ENCODE data around the gene LCN9. TPM values are rescaled to one million over a fixed set of nuclear protein-coding genes. Genes with fewer than 3 reads are reported as not detected.
"Not testable (repeated sequence)": the region's sequence is repeated elsewhere in the genome, so short reads cannot be mapped to it uniquely, and the experiment has no call there.

The LCN9 gene, protein sequence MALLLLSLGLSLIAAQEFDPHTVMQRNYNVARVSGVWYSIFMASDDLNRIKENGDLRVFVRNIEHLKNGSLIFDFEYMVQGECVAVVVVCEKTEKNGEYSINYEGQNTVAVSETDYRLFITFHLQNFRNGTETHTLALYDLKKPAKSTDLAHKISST
- not detected for total RNA-seq

DNA sequence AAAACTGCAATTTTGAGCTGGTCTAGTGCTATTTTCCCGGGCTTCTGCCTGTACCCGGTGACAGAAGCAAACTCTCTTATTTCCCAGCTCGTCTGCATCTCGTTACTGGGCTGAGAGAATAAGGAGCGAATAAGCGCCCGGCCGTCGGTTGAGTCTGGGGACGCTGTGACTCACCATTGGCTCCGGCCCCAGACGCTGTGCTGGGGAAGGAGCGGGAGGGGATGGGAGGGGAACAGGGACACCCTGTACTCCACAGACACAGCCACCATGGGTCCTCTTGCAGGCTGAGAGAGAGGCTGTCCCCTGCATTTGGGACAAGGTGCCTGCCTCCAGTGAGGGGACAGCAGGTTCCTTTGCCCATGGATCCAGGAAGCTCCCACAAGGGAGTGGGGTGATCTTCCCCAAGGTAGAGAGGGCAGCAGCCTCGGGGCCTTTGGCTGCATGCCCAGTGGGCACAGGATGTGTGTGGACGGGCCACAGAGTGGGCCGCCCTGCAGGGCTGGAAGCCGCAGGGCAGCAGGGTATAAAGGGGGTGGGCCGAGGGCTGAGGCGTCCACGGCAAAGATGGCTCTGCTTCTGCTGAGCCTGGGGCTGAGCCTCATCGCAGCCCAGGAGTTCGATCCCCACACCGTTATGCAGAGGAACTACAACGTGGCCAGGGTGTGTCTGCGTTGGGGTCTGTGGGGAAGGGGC, at the start of gene LCN9:
Gene LCN9 (plus strand): TSS at position 552 of the 693 bp plus-strand sequence. CDS start 13 bp downstream, at position 565.
- no peak for DNase-seq

DNA sequence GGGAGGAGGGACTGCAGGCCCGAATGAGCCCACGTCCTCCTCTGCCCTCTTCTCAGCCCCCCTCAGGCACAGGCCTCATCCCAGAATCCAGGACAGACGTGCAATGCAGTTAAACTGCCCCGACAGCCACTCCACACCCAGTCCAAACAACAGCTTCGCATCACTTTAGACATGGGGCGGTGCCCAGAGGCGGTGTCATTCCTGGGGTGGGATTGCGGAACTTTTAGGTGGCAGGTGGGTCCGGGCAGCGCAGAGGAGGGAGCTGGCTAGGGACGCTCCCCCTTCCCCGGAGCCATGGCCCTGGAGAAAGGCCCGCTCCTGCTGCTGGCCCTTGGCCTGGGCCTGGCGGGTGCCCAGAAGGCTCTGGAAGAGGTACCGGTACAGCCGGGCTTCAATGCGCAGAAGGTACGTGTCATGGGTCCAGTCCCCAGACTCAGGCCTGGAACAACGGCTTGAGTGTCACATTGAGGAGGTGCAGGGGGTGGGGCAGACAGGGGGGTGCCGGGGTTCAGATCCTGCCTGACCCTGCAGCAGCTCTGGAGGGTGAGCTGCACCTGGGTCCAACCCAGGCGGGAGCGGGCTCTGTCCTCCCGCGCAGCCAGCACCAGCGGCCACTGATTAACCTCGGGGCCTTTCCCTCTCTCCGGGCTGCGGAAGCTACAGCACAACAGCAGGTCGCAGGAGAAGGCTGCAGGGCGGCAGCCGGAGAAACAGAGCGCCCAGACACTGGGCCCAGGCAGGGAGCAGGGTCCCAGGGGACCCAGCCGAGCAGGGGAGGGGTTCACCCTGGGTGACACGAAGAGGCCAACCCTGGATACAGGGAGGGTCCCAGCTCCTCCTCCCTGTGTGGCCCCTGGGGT, 48.9 kb upstream of the LCN9 start:
- DNase-seq: no peak

DNA sequence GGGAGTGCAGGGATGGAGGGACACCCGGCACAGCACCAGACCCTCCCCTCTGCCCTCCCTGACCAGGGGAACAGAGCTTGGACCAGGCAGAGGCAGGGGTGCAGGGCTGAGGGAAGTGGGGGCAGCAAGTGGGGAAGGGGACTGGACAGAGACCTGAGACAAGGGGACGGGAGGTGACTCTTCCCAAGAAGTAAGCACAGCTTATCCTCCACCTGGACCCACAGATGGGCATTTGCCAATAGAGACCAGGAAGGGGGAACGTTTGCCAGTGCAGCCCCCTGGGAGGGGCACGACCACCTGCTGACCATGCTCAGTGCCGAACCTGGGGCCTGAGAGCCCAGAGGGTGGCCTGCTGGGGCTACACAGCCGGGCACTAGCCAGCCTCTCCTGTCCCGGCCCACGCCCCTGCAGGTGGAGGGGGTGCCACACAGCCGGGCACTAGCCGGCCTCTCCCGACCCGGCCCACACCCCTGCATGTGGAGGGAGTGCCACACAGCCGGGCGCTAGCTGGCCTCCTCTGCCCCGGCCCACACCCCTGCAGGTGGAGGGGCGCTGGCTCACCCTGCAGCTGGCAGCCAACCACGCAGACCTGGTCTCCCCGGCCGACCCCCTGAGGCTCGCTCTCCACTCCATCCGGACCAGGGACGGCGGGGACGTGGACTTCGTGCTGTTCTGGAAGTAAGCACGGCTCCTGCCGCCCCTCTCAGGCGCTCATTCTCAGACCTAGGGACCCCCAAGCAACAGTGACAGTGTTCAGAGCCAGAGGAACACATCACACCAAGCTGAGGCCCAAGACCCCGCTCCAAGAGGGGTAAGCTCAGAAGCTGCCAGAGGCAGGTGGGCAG, 48.1 kb upstream of the LCN9 start:
- DNase-seq: no peak

DNA sequence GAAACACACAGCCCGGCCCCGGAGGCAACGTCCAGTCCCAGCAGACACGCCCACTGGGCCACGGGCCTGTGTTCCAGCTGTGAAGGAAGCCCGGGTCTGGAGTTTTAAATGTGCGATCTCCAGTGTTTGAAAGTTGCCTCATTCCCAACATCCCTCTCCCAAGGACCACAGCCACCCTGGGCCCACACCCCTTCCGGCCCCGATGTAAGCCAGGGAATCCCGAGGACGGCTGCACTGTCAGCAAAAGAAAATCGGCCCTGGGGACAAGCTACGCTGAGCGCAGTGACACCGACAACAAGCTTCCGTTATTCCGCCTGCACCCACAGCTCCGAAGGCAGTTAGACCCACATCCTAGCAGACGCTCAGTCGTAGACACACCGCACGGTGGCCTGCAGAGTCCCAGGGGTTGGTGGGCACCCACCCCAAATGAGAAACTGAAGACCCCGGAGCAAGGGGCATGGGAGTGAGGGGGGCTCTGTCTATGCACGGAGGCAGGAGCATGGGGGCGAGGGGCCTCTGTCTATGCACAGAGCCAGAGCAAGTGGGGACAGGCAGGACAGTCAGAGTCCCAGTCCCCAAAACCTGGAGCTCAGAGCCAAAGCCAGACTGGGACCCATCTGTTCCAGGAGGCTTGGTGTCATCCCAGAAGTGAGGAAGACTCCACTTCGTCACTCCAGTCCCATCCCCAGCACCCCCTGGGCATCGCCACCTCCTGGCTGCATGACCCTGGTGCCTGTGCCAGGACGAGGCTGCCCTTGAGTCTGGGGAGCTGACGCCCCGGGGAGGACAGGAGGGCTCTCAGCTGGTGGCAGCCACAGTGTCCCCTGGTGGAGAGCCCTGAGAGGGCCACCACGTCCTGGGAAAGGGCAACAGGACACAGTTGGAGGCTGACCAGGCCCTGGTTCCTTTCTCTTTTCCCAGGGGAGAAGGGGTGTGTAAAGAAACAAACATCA, 47.2 kb upstream of the LCN9 start:
- no peak for DNase-seq

DNA sequence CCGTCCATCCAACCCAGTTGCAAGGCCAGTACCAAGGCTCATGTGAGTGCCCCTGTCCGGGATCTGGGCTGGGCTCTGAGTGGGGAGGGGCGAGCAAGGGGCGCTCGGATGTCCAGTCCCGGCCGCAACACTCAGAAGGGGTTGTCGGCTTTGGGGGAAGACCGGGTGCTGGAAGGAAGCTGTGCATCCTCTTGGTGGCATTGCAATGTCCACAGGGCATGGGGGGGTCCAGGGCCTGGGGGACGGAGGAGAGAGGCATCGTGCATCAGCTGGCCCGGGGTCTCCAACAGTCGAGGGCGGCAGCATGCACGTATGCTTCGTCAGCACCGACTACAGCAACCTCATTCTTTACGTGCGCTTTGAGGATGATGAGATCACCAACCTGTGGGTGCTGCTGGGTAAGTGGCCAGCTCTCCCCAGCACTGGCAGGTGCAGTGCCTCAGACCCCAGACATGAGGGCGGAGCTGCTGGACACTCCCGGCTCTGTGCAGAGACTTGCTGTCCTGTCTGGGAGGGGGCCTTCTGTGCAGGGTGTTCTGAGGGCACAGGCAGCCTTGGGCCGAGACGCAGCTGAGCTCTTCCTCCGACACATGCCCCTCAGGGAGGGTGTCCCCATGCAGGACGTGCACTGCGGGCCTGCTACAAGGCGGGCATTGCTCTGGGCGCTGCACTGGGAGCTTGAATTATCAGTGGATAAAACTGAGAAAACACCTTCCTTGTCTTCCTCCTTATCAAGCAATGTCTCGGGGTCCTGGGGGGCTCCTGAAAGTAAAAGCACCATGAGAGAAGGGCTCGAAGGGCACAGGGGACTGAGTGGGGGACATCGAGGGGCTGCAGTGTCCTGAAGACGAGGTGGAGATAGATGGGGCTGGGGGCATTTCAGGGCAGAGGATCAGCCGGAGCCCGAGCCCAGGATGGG, 46.2 kb upstream of the LCN9 start:
- DNase-seq: no peak

DNA sequence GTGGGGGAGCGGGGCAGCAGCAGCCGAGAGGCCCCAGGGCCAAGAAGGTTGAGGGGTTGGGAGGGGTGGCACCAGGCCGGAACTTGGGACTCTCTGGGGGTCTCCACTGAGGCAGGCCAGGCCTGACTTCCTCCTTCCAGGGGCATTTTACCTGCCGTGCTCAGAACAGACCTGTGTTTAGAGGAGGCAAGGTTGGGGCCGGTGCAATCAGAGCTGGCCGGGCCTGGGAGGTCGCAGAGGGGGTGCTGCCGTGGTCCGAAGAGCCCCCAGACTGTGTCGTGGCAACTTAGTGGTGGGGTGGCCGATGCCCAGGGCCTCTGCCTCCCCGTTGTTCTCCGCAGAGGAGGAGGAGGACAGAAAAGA, 45.6 kb upstream of the LCN9 start:
- DNase-seq: no peak

DNA sequence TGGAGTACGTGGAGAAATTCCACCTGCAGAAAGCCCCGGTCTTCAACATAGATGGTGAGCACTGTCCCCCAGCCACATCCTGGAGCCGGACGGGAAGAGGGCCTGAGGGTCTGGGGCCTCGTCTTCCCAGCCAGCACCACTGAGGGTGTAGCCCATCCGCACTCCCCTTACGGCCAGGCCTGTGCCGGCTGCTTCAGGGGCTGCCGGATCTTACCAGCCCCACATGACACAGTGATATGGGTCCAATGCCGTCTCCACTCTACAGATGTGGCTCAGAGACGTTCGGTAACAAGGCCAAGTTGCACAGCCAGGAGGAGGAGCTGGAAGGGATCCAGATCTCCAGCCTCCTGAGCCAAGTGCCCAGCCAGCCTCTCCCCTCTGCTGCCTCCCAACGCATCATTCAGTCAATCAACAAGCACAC, 45.1 kb upstream of the LCN9 start:
- DNase-seq: no peak

DNA sequence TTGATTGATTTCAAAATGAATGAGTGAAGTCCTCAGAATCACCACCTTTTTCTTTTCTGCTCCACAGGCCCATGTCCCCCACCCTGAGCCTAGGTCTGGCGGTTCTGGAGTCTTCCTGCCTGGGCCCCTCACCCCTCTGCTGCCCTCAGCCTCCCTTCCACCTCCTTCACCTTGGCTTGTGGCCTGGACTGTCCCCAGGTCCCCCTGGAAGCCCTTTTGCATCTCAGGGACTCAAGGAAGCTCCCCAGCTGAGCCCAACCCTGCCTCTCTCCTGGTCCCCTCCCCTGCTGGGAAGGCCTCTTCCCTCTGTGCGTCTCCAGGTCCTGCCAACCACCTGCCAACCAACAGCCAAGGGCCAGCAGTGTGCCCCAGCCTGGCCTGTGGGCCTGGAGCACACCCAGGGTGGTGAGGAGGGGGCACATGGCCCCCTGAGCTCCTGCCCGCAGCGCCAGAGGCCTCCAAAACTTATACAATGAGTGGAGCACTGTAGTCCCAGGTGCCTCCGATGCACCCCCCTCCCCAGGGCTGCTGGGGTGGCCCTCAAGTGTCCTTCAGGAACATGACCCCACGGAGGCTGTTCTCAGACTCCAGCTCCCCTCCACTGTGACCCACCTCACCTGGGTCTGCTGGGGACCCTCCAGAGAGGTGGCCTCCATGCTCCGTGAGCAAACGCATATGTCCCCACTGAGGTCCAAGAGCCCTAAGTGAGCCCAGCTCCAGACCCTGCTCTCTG, 44.1 kb upstream of the LCN9 start:
- no peak for DNase-seq

DNA sequence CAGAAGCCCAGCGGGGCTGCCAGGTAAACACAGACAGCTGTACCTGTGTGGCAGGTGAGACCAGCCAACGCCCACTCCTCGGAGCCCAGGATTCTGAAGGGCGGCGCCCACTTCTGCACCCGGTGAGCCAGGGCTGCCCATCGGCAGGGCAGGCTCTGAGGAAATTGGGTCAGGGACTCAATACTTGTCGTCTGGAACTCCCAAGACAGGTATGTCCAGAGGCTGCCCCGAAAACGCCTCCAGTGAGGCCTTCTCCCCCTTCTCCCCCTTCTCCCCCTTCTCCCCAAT, 43.6 kb upstream of the LCN9 start:
- DNase-seq: no peak

DNA sequence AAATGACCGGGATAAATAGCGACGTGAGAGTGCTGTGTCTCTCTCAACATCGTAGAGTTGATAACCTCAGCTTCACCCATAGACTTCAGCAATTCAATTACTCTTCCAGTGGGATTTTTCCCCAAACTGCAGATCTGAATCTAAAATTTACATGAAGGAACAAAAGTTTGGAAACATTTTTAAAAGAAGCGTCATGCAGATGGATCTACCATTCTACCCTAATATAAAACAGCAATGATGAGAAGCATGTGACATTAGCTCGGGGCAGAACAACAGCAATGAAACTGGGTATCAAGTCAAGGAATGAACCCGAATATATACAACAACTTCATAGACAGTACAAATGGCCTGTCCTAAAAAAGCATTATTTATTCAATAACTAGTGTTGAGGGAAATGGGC, 42.6 kb upstream of the LCN9 start:
- no peak for DNase-seq

DNA sequence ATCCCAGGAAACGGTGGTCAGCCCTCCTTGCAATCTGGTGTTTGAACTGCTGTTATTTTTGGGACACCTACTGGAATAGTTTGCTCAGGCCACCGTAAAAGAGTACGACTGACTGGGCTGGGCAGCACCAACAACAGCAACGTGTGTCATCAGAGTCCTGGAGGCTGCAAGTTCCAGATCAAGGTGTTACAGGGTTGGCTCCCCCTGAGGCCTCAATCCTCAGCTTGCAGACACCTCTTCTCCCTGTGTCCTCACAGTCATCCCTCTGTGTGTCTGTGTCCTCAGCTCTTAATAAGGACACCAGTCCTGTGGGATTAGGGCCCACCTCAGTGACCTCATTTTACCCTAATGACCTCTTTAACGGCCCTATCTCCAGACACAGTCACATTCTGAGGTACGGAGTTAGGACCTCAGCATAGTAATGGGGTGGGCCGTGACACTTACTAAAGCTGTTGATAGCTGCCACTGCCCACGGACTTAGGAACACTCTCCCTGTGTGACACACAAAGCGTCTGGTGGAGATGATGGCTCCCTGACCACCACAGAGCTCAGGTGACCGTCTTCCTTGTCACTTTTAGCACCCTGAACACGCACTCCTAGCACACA, 40.6 kb upstream of the LCN9 start:
- DNase-seq: no peak

DNA sequence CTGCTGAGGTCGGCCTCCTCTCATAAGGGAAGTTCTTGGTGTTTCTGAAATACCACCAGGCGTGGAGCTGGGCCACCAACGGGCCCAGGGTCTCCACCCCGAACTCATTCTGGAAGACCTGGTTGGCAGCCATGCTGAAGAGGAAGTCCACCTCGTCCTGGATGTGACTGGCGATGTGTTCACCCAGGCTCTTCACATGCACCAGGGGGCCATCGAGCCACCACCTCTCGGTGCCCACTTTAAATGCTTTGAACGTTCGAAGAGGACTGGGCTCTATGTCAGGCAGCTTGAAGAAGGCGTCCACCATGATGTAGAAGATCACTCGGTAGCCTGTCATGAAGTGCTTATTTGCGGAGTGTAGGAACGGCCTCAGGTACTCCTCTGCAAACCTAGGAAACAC, 38.8 kb upstream of the LCN9 start:
- no peak for DNase-seq

DNA sequence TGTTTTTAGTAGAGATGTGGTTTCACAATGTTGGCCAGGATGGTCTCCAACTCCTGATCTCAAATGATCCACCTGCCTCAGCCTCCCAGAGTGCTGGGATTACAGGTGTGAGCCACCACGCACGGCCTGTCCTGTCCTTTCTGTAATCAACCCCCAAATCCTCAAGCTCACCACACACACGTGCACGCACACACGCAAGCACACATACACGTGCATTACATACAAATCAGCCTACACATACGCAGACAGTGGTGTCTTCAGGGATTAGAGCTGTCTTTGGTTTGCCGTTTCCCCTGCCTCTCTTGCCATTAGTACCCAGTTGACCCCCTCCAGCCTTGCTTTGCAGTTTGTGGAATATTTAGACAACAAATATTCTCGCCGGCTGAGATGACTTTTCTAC, 30.3 kb upstream of the LCN9 start:
- no peak for DNase-seq

DNA sequence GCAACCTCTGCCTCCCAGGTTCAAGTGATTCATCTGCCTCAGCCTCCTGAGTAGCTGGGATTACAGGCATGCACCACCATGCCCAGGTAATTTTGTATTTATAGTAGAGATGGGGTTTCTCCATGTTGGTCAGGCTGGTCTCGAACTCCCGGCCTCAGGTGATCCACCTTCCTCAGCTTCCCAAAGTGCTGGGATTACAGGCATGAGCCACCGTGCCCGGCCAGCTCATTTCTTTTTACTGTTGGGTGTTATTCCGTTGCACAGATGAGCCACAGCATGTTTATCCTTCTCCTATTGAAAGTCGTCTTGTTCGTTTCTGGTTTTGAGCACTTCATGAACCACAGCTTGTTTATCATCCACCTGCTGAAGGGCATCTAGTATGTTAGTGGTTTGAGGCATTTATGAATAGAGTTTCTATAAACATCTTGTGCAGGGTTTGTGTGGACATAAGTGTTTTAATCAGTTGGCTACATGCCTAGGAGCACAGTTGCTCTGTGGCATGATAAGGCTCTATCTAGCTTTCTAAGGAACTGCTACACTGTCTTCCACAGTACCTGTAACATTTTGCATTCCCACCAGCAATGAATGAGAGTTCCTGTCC, 26.1 kb upstream of the LCN9 start:
- not testable (repeated sequence) for DNase-seq

DNA sequence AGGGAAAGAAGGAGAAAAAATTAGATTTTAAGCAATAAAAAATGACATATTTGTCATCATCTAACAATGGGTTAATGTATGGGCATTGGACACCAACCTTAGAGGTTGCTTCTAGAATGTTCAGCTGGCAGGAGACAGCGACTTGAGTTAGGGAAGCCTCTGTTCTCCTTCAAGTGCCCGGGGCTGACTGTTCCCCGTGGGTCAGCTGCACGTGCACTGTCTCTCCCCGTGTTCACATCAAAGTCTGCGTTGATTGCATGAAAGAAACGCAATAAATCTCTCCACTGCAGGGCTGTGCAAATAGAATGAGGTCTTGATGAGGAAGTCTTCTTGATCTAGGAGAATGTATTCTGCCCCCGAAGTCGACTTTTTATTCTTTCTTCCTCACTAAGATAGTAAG, 23.9 kb upstream of the LCN9 start, which contains the start of gene GLT6D1:
Gene GLT6D1 (minus strand): TSS at position 345 of the 400 bp plus-strand sequence. CDS start 353 bp downstream, outside the sequence.
- no peak for DNase-seq

DNA sequence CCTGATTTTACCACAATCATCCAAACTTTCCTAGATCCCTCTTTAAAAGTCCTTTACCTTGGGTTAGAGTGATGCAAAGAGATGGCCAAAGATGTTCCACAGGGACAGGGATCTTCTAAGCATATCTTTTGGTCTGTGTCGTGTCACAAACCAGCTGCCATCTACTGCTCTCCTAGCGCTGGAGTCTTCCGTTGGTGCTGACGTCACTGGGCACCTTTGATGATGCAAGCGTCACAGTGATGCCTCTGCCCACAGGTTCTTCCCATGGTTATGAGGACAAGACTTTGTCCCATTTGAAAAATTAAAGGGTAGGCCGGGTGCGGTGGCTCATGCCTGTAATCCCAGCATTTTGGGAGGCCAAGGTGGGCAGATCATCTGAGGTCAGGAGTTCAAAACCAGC, 22.1 kb upstream of the LCN9 start:
- DNase-seq: no peak

DNA sequence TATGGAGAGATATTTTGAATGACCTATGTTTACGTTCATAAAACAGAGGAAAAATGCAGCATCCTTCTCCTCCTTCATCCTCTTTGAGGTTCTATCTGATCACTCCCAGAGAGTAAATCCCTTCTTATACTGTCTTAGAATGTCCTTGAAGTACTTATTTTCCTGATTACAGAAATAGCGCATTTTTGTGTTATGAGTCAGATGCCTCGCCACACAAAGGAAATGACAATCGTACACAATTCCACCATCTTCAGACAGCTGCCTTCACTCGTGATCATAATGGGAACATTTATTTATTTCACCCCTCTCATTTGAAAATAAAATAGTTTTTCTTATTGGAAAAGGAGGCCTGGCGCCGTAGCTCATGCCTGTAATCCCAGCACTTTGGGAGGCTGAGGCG, 21.4 kb upstream of the LCN9 start:
- no peak for DNase-seq

DNA sequence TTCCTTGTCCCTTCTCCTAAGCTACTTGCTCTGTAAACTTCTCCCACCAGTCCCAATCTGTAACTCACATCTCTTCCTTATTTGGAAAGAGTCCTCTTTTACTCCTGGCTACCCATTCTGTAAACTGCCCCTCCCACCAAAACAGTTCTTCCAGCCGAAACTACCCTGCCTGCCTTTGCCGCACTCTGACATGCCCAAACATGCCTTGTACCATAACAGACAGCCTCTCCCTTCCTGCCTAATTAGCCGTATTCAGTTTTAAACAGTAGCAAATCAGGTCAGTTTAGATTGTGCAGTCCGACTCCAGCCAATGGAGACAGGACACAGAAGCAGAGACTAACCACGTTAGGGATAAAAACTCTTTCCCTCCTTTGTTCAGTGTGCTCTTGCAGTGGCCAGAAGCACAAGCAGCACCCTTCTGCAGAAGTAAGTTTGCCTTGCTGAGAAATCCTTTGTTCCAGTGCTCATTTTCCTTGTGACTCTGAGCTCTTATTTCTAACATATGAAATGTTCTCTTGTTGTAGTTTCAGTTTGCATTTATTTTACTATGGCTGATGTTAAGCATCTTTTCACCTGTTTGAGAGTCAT, 18.4 kb upstream of the LCN9 start:
- DNase-seq: no peak

DNA sequence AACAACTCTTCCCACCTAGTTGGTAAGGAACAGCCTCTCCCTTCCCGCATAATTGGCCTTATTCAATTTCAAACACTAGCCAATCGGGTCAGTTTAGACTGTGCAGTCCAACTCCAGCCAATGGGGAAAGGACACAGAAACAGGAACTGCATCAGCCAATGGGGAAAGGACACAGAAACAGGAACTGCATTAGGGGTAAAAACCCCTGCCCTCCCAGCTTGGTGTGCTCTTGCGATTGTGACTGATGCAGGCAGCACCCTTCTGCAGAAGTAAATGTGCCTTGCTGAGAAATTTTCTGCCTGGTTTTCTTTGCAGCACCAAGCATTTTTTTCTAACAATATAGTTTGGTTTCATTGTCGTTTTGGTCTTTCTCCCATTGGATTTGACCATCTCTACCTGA, 15.2 kb upstream of the LCN9 start:
- no peak for DNase-seq

Measured in effector CD4-positive, alpha-beta T cell (primary cell).